DMS 273 treated with DMSO at 0.1 percent for 48 hours (cell line): Measurements from ENCODE around the gene PRKACA.
"Not testable (repeated sequence)": the region's sequence is repeated elsewhere in the genome, so short reads cannot be mapped to it uniquely, and the experiment has no call there.

Experiments
- DNase-seq: peaks from one replicate; lab custom pipeline; 2025; lab: John Stamatoyannopoulos, UW

PRKACA gene

GRCh38 chr19:14147797-14148605 lies 30.4 kb upstream of the PRKACA start:
- DNase-seq, result no peak

- no peak for DNase-seq
Measured at GRCh38 chr19:14146789-14147216, 29.2 kb upstream of the PRKACA start.

GRCh38 chr19:14146169-14146568 lies 28.6 kb upstream of the PRKACA start:
- DNase-seq, result not testable (repeated sequence)

GRCh38 chr19:14145381-14145780 lies 27.8 kb upstream of the PRKACA start:
- no peak for DNase-seq

GRCh38 chr19:14142262-14143190 lies 25.0 kb upstream of the PRKACA start:
- no peak for DNase-seq

GRCh38 chr19:14141041-14141440 lies 23.5 kb upstream of the PRKACA start:
- no peak for DNase-seq

- no peak for DNase-seq
Measured at GRCh38 chr19:14139944-14140343, 22.4 kb upstream of the PRKACA start.

GRCh38 chr19:14138576-14139265 lies 21.2 kb upstream of the PRKACA start:
- no peak for DNase-seq

GRCh38 chr19:14136509-14137281 lies 19.1 kb upstream of the PRKACA start, which contains the start of gene ASF1B:
ASF1B (minus strand) TSS chr19:14136589; CDS start chr19:14136456, 133 bp downstream.
- DNase-seq, result peak; percentile 100

- DNase-seq, result no peak
Measured at GRCh38 chr19:14135985-14136508, 18.5 kb upstream of the PRKACA start.

GRCh38 chr19:14135355-14135754 lies 17.8 kb upstream of the PRKACA start:
- no peak for DNase-seq

- no peak for DNase-seq
Measured at GRCh38 chr19:14127929-14128509, 10.5 kb upstream of the PRKACA start.

- no peak for DNase-seq
Measured at GRCh38 chr19:14127176-14127575, 9.6 kb upstream of the PRKACA start.

GRCh38 chr19:14122924-14123323 lies 5.4 kb upstream of the PRKACA start:
- DNase-seq, result no peak

GRCh38 chr19:14120497-14120780 lies 2.9 kb upstream of the PRKACA start:
- no peak for DNase-seq

- DNase-seq, result no peak
Measured at GRCh38 chr19:14119644-14120496, 2.3 kb upstream of the PRKACA start.

- no peak for DNase-seq
Measured at GRCh38 chr19:14119146-14119545, 1.6 kb upstream of the PRKACA start.

GRCh38 chr19:14118165-14119051 lies 846 bp upstream of the PRKACA start:
- no peak for DNase-seq
